Natural killer cell (primary cell): ENCODE measurements around the gene WDR86. TPM values are rescaled to one million over a fixed set of nuclear protein-coding genes. Genes with fewer than 3 reads are reported as not detected.

ENCODE experiments used
- ATAC-seq, 3 donors: fragments of 150-1000 bp in 2 of 3; fragments of 200-7000 bp in 1 of 3; cut with Tn5 transposase; 1 replicate in 1 of 3; 2 replicates in 2 of 3; pipeline ENCODE4 v1.10.0; 2021; ENCODE audit warnings: mild to moderate bottlenecking in 2 of 3, moderate library complexity in 2 of 3
- DNase-seq, 2 donors: peaks; one replicate each; pipeline versions ENCODE4 v3.0.0 to v3.0.0-alpha.2; 2013 to 2021; ENCODE audit warnings: mixed read lengths in 1 of 2
- H3K27ac ChIP-seq: one replicate; pipeline ENCODE4 v1.5.1; 2013; ENCODE audit warnings: mild to moderate bottlenecking, low read length
- H3K27me3 ChIP-seq: one replicate; pipeline ENCODE4 v1.6.1; 2013; ENCODE audit warnings: low read length; ENCODE audit not compliant: control insufficient read depth, insufficient read depth
- H3K36me3 ChIP-seq: one replicate; pipeline ENCODE4 v1.6.1; 2013; ENCODE audit warnings: low read length; ENCODE audit not compliant: control insufficient read depth, insufficient read depth
- H3K4me1 ChIP-seq: one replicate; pipeline ENCODE4 v1.6.1; 2013; ENCODE audit warnings: low read length; ENCODE audit not compliant: control insufficient read depth, insufficient read depth
- H3K4me3 ChIP-seq: one replicate; pipeline ENCODE4 v1.5.1; 2013; ENCODE audit warnings: low read length
- H3K9me3 ChIP-seq: one replicate; pipeline ENCODE4 v1.6.1; 2013; ENCODE audit warnings: low read length; ENCODE audit not compliant: control insufficient read depth, insufficient read depth
- H3K27ac Mint-ChIP-seq, 2 donors: one replicate each; pipeline ENCODE4 v1.8.0; 2022; ENCODE audit warnings: mild to moderate bottlenecking in 2 of 2, mixed read lengths in 2 of 2, moderate library complexity in 1 of 2
- H3K27me3 Mint-ChIP-seq, 2 donors: one replicate each; pipeline ENCODE4 v1.8.0; 2022; ENCODE audit warnings: low read depth in 2 of 2, mixed read lengths in 2 of 2
- H3K36me3 Mint-ChIP-seq: one replicate; pipeline ENCODE4 v1.8.0; 2022; ENCODE audit warnings: mixed read lengths
- H3K4me1 Mint-ChIP-seq, 2 donors: one replicate each; pipeline ENCODE4 v1.8.0; 2022; ENCODE audit warnings: mixed read lengths in 2 of 2
- H3K4me3 Mint-ChIP-seq: one replicate; pipeline ENCODE4 v1.8.0; 2022; ENCODE audit warnings: mild to moderate bottlenecking, moderate library complexity, mixed read lengths
- H3K9me3 Mint-ChIP-seq, 2 donors: one replicate each; pipeline ENCODE4 v1.8.0; 2022; ENCODE audit warnings: mixed read lengths in 2 of 2
- CTCF ChIP-seq: fragments of 200-600 bp; IDR thresholded peaks from one replicate; pipeline ENCODE4 v1.8.0; 2022; ENCODE audit warnings: antibody characterized with exemption
- WGBS: methylation state at CpG from one replicate; pipeline ENCODE4 v1.1.7; 2013; ENCODE audit warnings: missing lambda C conversion rate; ENCODE audit not compliant: insufficient coverage; 5-methylcytosine and 5-hydroxymethylcytosine counted together
- intact Hi-C: fragments of 100-400 bp; cut with micrococcal nuclease; formaldehyde crosslinking; loops from one replicate; pipeline ENCODE4 v1.14.2; 2022
- total RNA-seq, 4 donors: library from RNA; stranded (reverse); fragments of 120-200 nt in 1 of 4; gene quantifications; one replicate each; pipeline versions ENCODE4 v1.2.3 to v1.2.4, GENCODE V29; 2013 to 2022

Gene WDR86
- total RNA-seq, 3 donors from 2014 or later (not counting 1 experiment from before 2014, with no cell fraction given) = 1.6 to 4.6 (median 2.1) TPM

DNA sequence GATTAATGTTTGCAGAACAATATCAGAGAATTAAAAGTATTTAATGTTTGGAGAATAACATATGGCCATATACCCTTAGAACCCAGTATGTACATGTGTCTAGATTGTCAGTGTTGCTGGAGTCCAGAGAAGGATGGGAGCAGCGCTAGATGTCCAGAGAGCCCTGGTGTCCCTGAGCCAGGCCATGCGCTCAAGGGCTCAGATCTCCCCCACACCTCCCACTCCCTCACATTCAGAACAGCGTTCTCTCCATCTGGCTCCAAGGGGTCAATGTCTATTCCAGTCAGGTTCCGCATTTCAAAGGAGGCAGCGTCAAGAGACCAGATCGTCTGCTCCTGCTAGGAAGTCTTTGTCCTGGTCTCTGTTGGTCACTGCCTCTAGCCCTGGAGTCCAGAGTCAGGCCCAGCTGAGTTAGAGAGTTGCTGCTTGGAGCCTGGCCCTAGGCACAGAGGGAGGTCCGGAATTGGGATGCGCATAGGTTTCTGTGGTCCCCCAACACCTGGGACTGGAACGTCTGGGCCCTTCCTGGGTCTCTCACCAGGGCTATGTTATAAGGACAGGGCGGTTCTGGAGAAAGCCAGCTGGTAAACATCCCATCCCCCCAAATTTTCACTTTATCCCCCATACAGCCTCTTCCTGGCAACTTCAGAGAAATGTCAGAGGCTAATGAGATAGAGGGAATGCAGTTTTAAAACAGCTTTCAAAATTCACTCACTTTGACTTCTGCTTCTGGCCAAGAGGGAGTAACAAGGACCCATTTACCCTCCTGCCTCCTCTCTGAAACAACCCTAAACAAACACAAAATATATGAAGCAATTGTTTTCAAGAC lies 6.5 kb upstream of the WDR86 start:
- DNase-seq = no peak
- Histone ChIP-seq H3K27me3 (peaks cover 4% of the 10 kb centered on the region), H3K4me3 (no peak overlapping the region), H3K36me3 (no peaks in the 10 kb centered on the region), H3K9me3 (peaks cover 9% of the 10 kb centered on the region), H3K4me1 (peaks cover 7% of the 10 kb centered on the region), H3K27ac (no peak overlapping the region)
- Mint-ChIP-seq H3K4me3 (no peak overlapping the region), H3K4me1 (peaks cover 0 to under 1% of the 10 kb centered on the region in 2 donors), H3K36me3 (no peaks in the 10 kb centered on the region), H3K9me3 (no peaks in the 10 kb centered on the region), H3K27me3 (peaks cover 31 to 53% of the 10 kb centered on the region in 2 donors), H3K27ac (no peak overlapping the region)
- WGBS = 92% methylated on average over 10 of the region's 10 CpGs
- intact Hi-C loops = no loop called here
- no peak for TF ChIP-seq CTCF
- no peak for ATAC-seq

DNA sequence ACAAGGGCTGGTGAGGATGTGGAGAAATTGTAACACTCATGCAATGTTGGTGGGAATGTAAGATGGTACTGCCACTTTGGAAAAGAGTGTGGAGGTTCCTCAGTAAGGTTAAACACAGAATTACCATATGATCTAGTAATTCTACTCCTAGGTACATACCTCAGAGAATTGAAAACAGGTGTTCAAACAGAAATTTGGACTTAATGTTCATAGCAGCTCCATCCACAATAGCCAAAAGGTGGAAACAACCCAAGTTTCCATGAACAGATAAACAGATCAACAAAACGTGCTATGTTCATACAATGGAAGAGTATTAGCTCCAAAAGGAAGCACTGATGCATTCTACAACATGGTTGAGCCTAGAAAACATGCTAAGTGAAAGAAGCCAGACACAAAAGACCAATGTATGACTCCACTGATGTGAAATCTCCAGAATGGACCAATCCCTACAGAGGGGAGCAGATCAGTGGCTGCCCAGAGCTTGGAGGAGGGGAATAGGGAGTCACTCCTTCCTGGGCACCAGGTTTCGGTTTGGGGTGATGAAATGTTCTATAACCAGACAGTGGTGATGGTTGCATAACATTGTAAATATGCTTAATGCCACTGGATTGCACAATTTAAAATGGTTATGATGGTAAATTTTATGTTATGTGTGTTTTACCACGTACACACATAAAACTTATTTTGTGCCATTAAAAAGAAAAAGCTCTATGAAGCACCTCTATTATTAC lies 5.7 kb upstream of the WDR86 start:
- H3K27me3 Mint-ChIP-seq = peaks cover 36 to 58% of the 10 kb centered on the region in 2 donors
- ATAC-seq (peak in 1 of 3 donors; percentile 39), DNase-seq (no peak)
- no peak for TF ChIP-seq CTCF
- no peaks in the 10 kb centered on the region for H3K9me3 Mint-ChIP-seq
- no peak overlapping the region for H3K27ac Mint-ChIP-seq
- peaks cover 10% of the 10 kb centered on the region for H3K27me3 ChIP-seq
- no peak overlapping the region for H3K27ac ChIP-seq
- no peaks in the 10 kb centered on the region for H3K36me3 ChIP-seq
- H3K36me3 Mint-ChIP-seq = no peaks in the 10 kb centered on the region
- H3K4me3 ChIP-seq = no peak overlapping the region
- H3K4me1 ChIP-seq = peaks cover 15% of the 10 kb centered on the region
- intact Hi-C loops = no loop called here
- 72% methylated on average over 2 of the region's 3 CpGs for WGBS
- peaks cover 9% of the 10 kb centered on the region for H3K9me3 ChIP-seq
- H3K4me1 Mint-ChIP-seq = peaks cover 0 to 8% of the 10 kb centered on the region in 2 donors
- H3K4me3 Mint-ChIP-seq = no peak overlapping the region

GRCh38 chr7:151413241-151413640 lies 3.4 kb upstream of the WDR86 start:
- Mint-ChIP-seq H3K4me3 (no peak overlapping the region), H3K4me1 (peaks cover 7 to 21% of the 10 kb centered on the region in 2 donors), H3K27ac (no peak overlapping the region), H3K9me3 (no peaks in the 10 kb centered on the region), H3K36me3 (no peaks in the 10 kb centered on the region), H3K27me3 (peaks cover 45 to 60% of the 10 kb centered on the region in 2 donors)
- 98% methylated on average over 3 of the region's 4 CpGs for WGBS
- H3K4me1 ChIP-seq = peaks cover 35% of the 10 kb centered on the region
- no peak for ATAC-seq
- H3K27ac ChIP-seq = no peak overlapping the region
- no peak for DNase-seq
- H3K9me3 ChIP-seq = no peaks in the 10 kb centered on the region
- H3K4me3 ChIP-seq = no peak overlapping the region
- peaks cover 16% of the 10 kb centered on the region for H3K27me3 ChIP-seq
- no peak for TF ChIP-seq CTCF
- H3K36me3 ChIP-seq = no peaks in the 10 kb centered on the region
- intact Hi-C loops = no loop called here
